SK-N-SH (cell line): ENCODE data around the gene MB21D2. TPM values are rescaled to one million over a fixed set of nuclear protein-coding genes. Genes with fewer than 3 reads are reported as not detected.

Experiments
- CTCF ChIA-PET: fragments of 300-600, 350-600 bp; formaldehyde crosslinking; extraction: SDS; loops from one replicate; lab custom pipeline; 2021; lab: Yijun Ruan, JAX
- POLR2A ChIA-PET: fragments of 350-600 bp; sonication (Branson Sonifier 250); formaldehyde crosslinking; extraction: SDS; loops from one replicate; lab custom pipeline; 2020; ENCODE audit warnings: antibody characterized with exemption, inconsistent platforms; lab: Yijun Ruan, JAX
- DNase-seq: peaks from one replicate; pipeline ENCODE4 v3.0.0; 2012
- H2AFZ ChIP-seq: fragments of 200-600 bp; sonication (generic); 2 replicates; pipeline ENCODE4 v1.8.1; 2016; ENCODE audit warnings: antibody characterized with exemption, mild to moderate bottlenecking, low read depth
- H3F3A ChIP-seq: fragments of 200-600 bp; sonication (generic); replicated peaks from 2 replicates; pipeline ENCODE3; 2016; ENCODE audit warnings: antibody characterized with exemption, mild to moderate bottlenecking; ENCODE audit not compliant: insufficient read depth
- H3K27ac ChIP-seq, 2 experiments: fragments of 200-500 bp in 1 of 2; fragments of 200-600 bp in 1 of 2; sonication (Bioruptor generic) in 1 of 2; sonication (generic), shearing (Covaris generic) in 1 of 2; 2 replicates each; pipeline versions ENCODE4 v1.5.1 to v1.6.1; 2014 to 2016; ENCODE audit warnings: low read depth in 2 of 2, inconsistent platforms in 1 of 2, low read length in 1 of 2, mild to moderate bottlenecking in 1 of 2, mixed read lengths in 1 of 2
- H3K27me3 ChIP-seq: fragments of 200-600 bp; sonication (generic), shearing (Covaris generic); 2 replicates; pipeline ENCODE4 v1.6.1; 2016; ENCODE audit warnings: mixed run types; ENCODE audit not compliant: insufficient read depth
- H3K36me3 ChIP-seq, 2 experiments: fragments of 200-500 bp in 1 of 2; fragments of 200-600 bp in 1 of 2; sonication (Bioruptor generic) in 1 of 2; sonication (generic) in 1 of 2; replicated peaks in 1 of 2; 2 replicates each; pipeline versions ENCODE3 to v1.5.1; 2014 to 2016; ENCODE audit warnings: low read length in 1 of 2, mild to moderate bottlenecking in 1 of 2; ENCODE audit not compliant: insufficient read depth in 2 of 2, control insufficient read depth in 1 of 2
- H3K4me1 ChIP-seq, 2 experiments: fragments of 200-500 bp in 1 of 2; fragments of 200-600 bp in 1 of 2; sonication (Bioruptor generic) in 1 of 2; sonication (generic), shearing (Covaris generic) in 1 of 2; 2 replicates each; pipeline versions ENCODE4 v1.5.1 to v1.6.1; 2014 to 2016; ENCODE audit warnings: low read depth in 1 of 2, low read length in 1 of 2, mixed run types in 1 of 2; ENCODE audit not compliant: insufficient read depth in 2 of 2, control insufficient read depth in 1 of 2
- H3K4me2 ChIP-seq: fragments of 200-600 bp; sonication (generic), shearing (Covaris generic); 2 replicates; pipeline ENCODE4 v1.6.1; 2017; ENCODE audit warnings: mixed run types
- H3K4me3 ChIP-seq, 2 experiments: fragments of 200-500 bp in 1 of 2; fragments of 200-600 bp in 1 of 2; sonication (Bioruptor generic) in 1 of 2; sonication (generic), shearing (Covaris generic) in 1 of 2; 2 replicates each; pipeline versions ENCODE4 v1.5.1 to v1.8.1; 2014 to 2016; ENCODE audit warnings: low read depth in 2 of 2, inconsistent platforms in 1 of 2, low read length in 1 of 2, mild to moderate bottlenecking in 1 of 2, mixed read lengths in 1 of 2, moderate library complexity in 1 of 2
- H3K79me2 ChIP-seq: fragments of 200-600 bp; sonication (generic); 2 replicates; pipeline ENCODE4 v1.8.1; 2017; ENCODE audit warnings: mild to moderate bottlenecking; ENCODE audit not compliant: insufficient read depth
- H3K9ac ChIP-seq: fragments of 200-600 bp; sonication (generic); 2 replicates; pipeline ENCODE4 v1.6.1; 2017; ENCODE audit warnings: mixed run types
- H3K9me2 ChIP-seq: fragments of 200-600 bp; sonication (generic); 2 replicates; pipeline ENCODE4 v1.6.1; 2017; ENCODE audit warnings: mixed run types
- H3K9me3 ChIP-seq: fragments of 200-600 bp; sonication (generic); 2 replicates; pipeline ENCODE4 v1.6.1; 2017; ENCODE audit warnings: mixed run types, mild to moderate bottlenecking, moderate library complexity
- H4K20me1 ChIP-seq: fragments of 200-600 bp; sonication (generic); 2 replicates; pipeline ENCODE4 v1.6.1; 2017; ENCODE audit warnings: mild to moderate bottlenecking, mixed run types; ENCODE audit not compliant: insufficient read depth
- CTCF ChIP-seq: fragments of 200-600 bp; sonication (generic); IDR thresholded peaks from 2 replicates; pipeline ENCODE4 v1.6.1; 2017; ENCODE audit warnings: antibody characterized with exemption, mild to moderate bottlenecking, moderate library complexity
- ELF1 ChIP-seq: IDR thresholded peaks from 2 replicates; pipeline ENCODE4 v1.4.0; 2012
- FOSL2 ChIP-seq: IDR thresholded peaks from 2 replicates; pipeline ENCODE4 v1.4.0; 2012; ENCODE audit warnings: low read depth, mild to moderate bottlenecking, moderate library complexity, borderline replicate concordance
- GABPA ChIP-seq: IDR thresholded peaks from 2 replicates; pipeline ENCODE4 v1.4.0; 2012; ENCODE audit warnings: low read depth, mild to moderate bottlenecking
- GATA2 ChIP-seq: sonication (generic); formaldehyde crosslinking; IDR thresholded peaks from 2 replicates; pipeline ENCODE4 v1.5.0; 2020; ENCODE audit warnings: mild to moderate bottlenecking, missing genetic modification reagents
- NFIC ChIP-seq: IDR thresholded peaks from 2 replicates; pipeline ENCODE4 v1.4.0; 2012; ENCODE audit warnings: borderline replicate concordance
- POLR2AphosphoS5 ChIP-seq: IDR thresholded peaks from 2 replicates; pipeline ENCODE4 v1.6.1; 2012; ENCODE audit warnings: low read depth, low read length
- RCOR1 ChIP-seq: fragments of 150-350 bp; IDR thresholded peaks from 2 replicates; pipeline ENCODE4 v1.6.1; 2017; ENCODE audit warnings: antibody characterized with exemption, low read length
- RFX5 ChIP-seq: IDR thresholded peaks from 2 replicates; pipeline ENCODE4 v1.6.1; 2012; ENCODE audit warnings: mild to moderate bottlenecking, improper control_type of control experiment, low read length
- RXRA ChIP-seq: IDR thresholded peaks from 2 replicates; pipeline ENCODE4 v1.4.0; 2012; ENCODE audit warnings: low read depth, mild to moderate bottlenecking, borderline replicate concordance
- SIN3A ChIP-seq: IDR thresholded peaks from 2 replicates; pipeline ENCODE4 v1.6.1; 2012; ENCODE audit warnings: low read depth, mild to moderate bottlenecking, low read length, moderate library complexity, borderline replicate concordance
- SMC3 ChIP-seq: IDR thresholded peaks from 2 replicates; pipeline ENCODE4 v1.6.1; 2012; ENCODE audit warnings: low read depth, low read length, improper control_type of control experiment
- TEAD4 ChIP-seq: IDR thresholded peaks from 2 replicates; pipeline ENCODE4 v1.4.0; 2012; ENCODE audit warnings: mild to moderate bottlenecking, borderline replicate concordance; ENCODE audit not compliant: insufficient read depth
- USF2 ChIP-seq: fragments of 150-350 bp; IDR thresholded peaks from 2 replicates; pipeline ENCODE4 v1.6.1; 2017; ENCODE audit warnings: antibody characterized with exemption, low read length, low read depth, borderline replicate concordance
- ZBTB33 ChIP-seq: IDR thresholded peaks from 2 replicates; pipeline ENCODE4 v1.4.0; 2012; ENCODE audit warnings: low read depth, borderline replicate concordance
- WGBS: methylation state at CpG from one replicate; pipeline ENCODE4 v1.1.6; 2017; ENCODE audit warnings: low lambda C conversion rate; 5-methylcytosine and 5-hydroxymethylcytosine counted together
- polyA plus RNA-seq, 3 experiments: library from polyadenylated mRNA; depleted of rRNA; stranded (reverse); fragments of >200 nt; gene quantifications; 2 replicates each; pipeline ENCODE4 v1.2.3, GENCODE V29; 2012

MB21D2 gene
- polyA plus RNA-seq, 1 of the 3 experiments (the other 2 are of a cell fraction) = 12.7 TPM

- no peak overlapping the region for H3K4me2 ChIP-seq
- H3K9me3 ChIP-seq = no peaks in the 10 kb centered on the region
- H4K20me1 ChIP-seq = peaks cover under 1% of the 10 kb centered on the region
- TF ChIP-seq TEAD4 (no peak), SMC3 (no peak), CTCF (no peak), RCOR1 (no peak), POLR2AphosphoS5 (no peak), RXRA (no peak), GATA2 (CRISPR knock-in tag) (no peak), ZBTB33 (no peak), USF2 (no peak), FOSL2 (no peak), SIN3A (no peak), ELF1 (no peak)
- no peak overlapping the region for H2AFZ ChIP-seq
- 94% methylated on average over 10 of the region's 10 CpGs for WGBS
- peaks cover 24% of the 10 kb centered on the region for H3K79me2 ChIP-seq
- H3K36me3 ChIP-seq = no peaks in the 10 kb centered on the region
- no peak overlapping the region for H3K27ac ChIP-seq
- POLR2A ChIA-PET = no interaction called here
- no peak overlapping the region for H3K9ac ChIP-seq
- no peaks in the 10 kb centered on the region for H3K9me2 ChIP-seq
- peaks cover 5 to 7% of the 10 kb centered on the region in 2 experiments; a peak in 3 of 4 replicates for H3K4me1 ChIP-seq
- CTCF ChIA-PET = no interaction called here
- H3K27me3 ChIP-seq = no peaks in the 10 kb centered on the region
- no peaks in the 10 kb centered on the region for H3F3A ChIP-seq
- no peak for DNase-seq
- no peak overlapping the region for H3K4me3 ChIP-seq
Measured at GRCh38 chr3:192919901-192920300, 2.2 kb upstream of the MB21D2 start.

GRCh38 chr3:192918275-192918588 lies 576 bp upstream of the MB21D2 start:
- DNase-seq = no peak
- Histone ChIP-seq H3K9me3 (no peaks in the 10 kb centered on the region), H3F3A (no peaks in the 10 kb centered on the region), H2AFZ (peak overlapping the region; percentile 71), H3K4me1 (peaks cover 7 to 15% of the 10 kb centered on the region in 2 experiments; a peak in 3 of 4 replicates), H3K4me2 (peak overlapping the region; percentile 84), H4K20me1 (peaks cover 10% of the 10 kb centered on the region), H3K9me2 (no peaks in the 10 kb centered on the region), H3K4me3 (peak overlapping the region; percentile 70 to 91), H3K79me2 (peaks cover 41% of the 10 kb centered on the region)
- POLR2A ChIA-PET = interaction anchor here (0.9 kb wide), 1 partner anchor 10 kb away, joined by 4 read pairs; no protein-coding TSS in a partner anchor
- WGBS = 2% methylated on average over 13 of the region's 13 CpGs
- TF ChIP-seq SMC3 = 0 out of 2 replicates have a peak, but pooled peaks have one; percentile 18
- TF ChIP-seq GABPA = no peak
- no peak for TF ChIP-seq RFX5
- peak; percentile 0; the same call in 1 of the 2 replicates for TF ChIP-seq NFIC
- TF ChIP-seq, all 33 proteins: peak for 2
- H3K36me3 ChIP-seq = no peaks in the 10 kb centered on the region
- CTCF ChIA-PET = interaction anchor here (0.6 to 2.1 kb wide), 5 partner anchors 13 to 122 kb away, joined by 3 to 10 read pairs (median 6); no protein-coding TSS in a partner anchor
- H3K27me3 ChIP-seq = no peaks in the 10 kb centered on the region
- peak overlapping the region; percentile 92 for H3K9ac ChIP-seq
- peak overlapping the region; percentile 85 to 95 for H3K27ac ChIP-seq
